ENCODE data around the gene CDKN1C.
A peak's percentile ranks its signal among the peaks of the same experiment; 100 is the strongest.
"Not testable (repeated sequence)": the region's sequence is repeated elsewhere in the genome, so short reads cannot be mapped to it uniquely, and the experiment has no call there.

Gene CDKN1C

GRCh38 chr11:2910401-2910955 lies 24.9 kb upstream of the CDKN1C start:
- Histone ChIP-seq H3K14ac (ENCODE audit: low read length) (no peak overlapping the region), H3K4me3 (ENCODE audit: low read length in 2 of 2) (no peak overlapping the region), H3K9me3 (replicated peaks in 1 of 2; ENCODE audit: control insufficient read depth in 2 of 2, insufficient read depth in 1 of 2, low read depth in 1 of 2, low read length in 2 of 2) (no peaks in the 10 kb centered on the region), H3K9ac (ENCODE audit: low read depth, low read length, poor library complexity) (no peak overlapping the region), H3K18ac (ENCODE audit: low read length) (peak overlapping the region; percentile 80), H3K27me3 (ENCODE audit: control insufficient read depth in 3 of 3, insufficient read depth in 3 of 3, low read depth in 1 of 3, low read length in 3 of 3) (no peaks in the 10 kb centered on the region), H2BK5ac (ENCODE audit: low read length) (peak overlapping the region; percentile 75), H2BK15ac (ENCODE audit: low read length) (peak overlapping the region; percentile 49), H3K4me1 (ENCODE audit: control insufficient read depth in 2 of 2, insufficient read depth in 1 of 2, low read depth in 1 of 2, low read length in 2 of 2) (peaks cover 5 to 18% of the 10 kb centered on the region in 2 donors), H3K79me1 (ENCODE audit: low read depth, low read length) (no peaks in the 10 kb centered on the region), H2BK12ac (ENCODE audit: low read length) (no peak overlapping the region), H4K91ac (ENCODE audit: low read depth, low read length, poor library complexity) (no peak overlapping the region), H2AFZ (ENCODE audit: low read length) (no peak overlapping the region), H3K27ac (replicated peaks; ENCODE audit: low read length) (no peak overlapping the region), H4K8ac (ENCODE audit: low read depth, low read length) (no peak overlapping the region), H2AK5ac (ENCODE audit: low read depth, low read length) (peak overlapping the region; percentile 74), H3K23ac (ENCODE audit: low read depth, low read length, poor library complexity) (peak overlapping the region; percentile 55), H2BK120ac (ENCODE audit: low read depth, low read length) (peak overlapping the region; percentile 54), H3K4me2 (ENCODE audit: insufficient read depth, low read length, poor library complexity, severe bottlenecking) (no peak overlapping the region), H3K36me3 (replicated peaks in 1 of 2; ENCODE audit: control insufficient read depth in 2 of 2, insufficient read depth in 2 of 2, low read length in 2 of 2) (no peaks in the 10 kb centered on the region), H3K4ac (ENCODE audit: low read length) (peak overlapping the region; percentile 76)
- no CpG with 5 or more reads among the region's 13 CpGs for WGBS, 2 donors (ENCODE audit: extremely low coverage in 2 of 2, insufficient read length in 2 of 2, insufficient replicate concordance in 1 of 2)
- DNase-seq (ENCODE audit: low spot score) = no peak

GRCh38 chr11:2909133-2909902 lies 23.7 kb upstream of the CDKN1C start:
- Histone ChIP-seq H3K79me1 (ENCODE audit: low read depth, low read length) (no peaks in the 10 kb centered on the region), H4K8ac (ENCODE audit: low read depth, low read length) (no peak overlapping the region), H3K27ac (replicated peaks; ENCODE audit: low read length) (no peak overlapping the region), H2AK5ac (ENCODE audit: low read depth, low read length) (no peak overlapping the region), H3K18ac (ENCODE audit: low read length) (peak overlapping the region; percentile 28), H3K23ac (ENCODE audit: low read depth, low read length, poor library complexity) (no peak overlapping the region), H3K4ac (ENCODE audit: low read length) (no peak overlapping the region), H3K14ac (ENCODE audit: low read length) (peak overlapping the region; percentile 3), H2BK120ac (ENCODE audit: low read depth, low read length) (no peak overlapping the region), H4K91ac (ENCODE audit: low read depth, low read length, poor library complexity) (no peak overlapping the region), H3K4me1 (ENCODE audit: control insufficient read depth in 2 of 2, insufficient read depth in 1 of 2, low read depth in 1 of 2, low read length in 2 of 2) (peaks cover 5 to 18% of the 10 kb centered on the region in 2 donors), H3K27me3 (ENCODE audit: control insufficient read depth in 3 of 3, insufficient read depth in 3 of 3, low read depth in 1 of 3, low read length in 3 of 3) (no peaks in the 10 kb centered on the region), H3K9me3 (replicated peaks in 1 of 2; ENCODE audit: control insufficient read depth in 2 of 2, insufficient read depth in 1 of 2, low read depth in 1 of 2, low read length in 2 of 2) (peaks cover 0 to 2% of the 10 kb centered on the region in 2 donors), H2AFZ (ENCODE audit: low read length) (no peak overlapping the region), H2BK15ac (ENCODE audit: low read length) (no peak overlapping the region), H3K4me3 (ENCODE audit: low read length in 2 of 2) (no peak overlapping the region), H3K4me2 (ENCODE audit: insufficient read depth, low read length, poor library complexity, severe bottlenecking) (no peak overlapping the region), H3K36me3 (replicated peaks in 1 of 2; ENCODE audit: control insufficient read depth in 2 of 2, insufficient read depth in 2 of 2, low read length in 2 of 2) (no peaks in the 10 kb centered on the region), H2BK12ac (ENCODE audit: low read length) (no peak overlapping the region), H2BK5ac (ENCODE audit: low read length) (no peak overlapping the region), H3K9ac (ENCODE audit: low read depth, low read length, poor library complexity) (no peak overlapping the region)
- no peak for DNase-seq (ENCODE audit: low spot score)
- WGBS, 2 donors (ENCODE audit: extremely low coverage in 2 of 2, insufficient read length in 2 of 2, insufficient replicate concordance in 1 of 2) = no CpG with 5 or more reads among the region's 78 CpGs

- Histone ChIP-seq H2AFZ (ENCODE audit: low read length) (no peak overlapping the region), H3K4me1 (ENCODE audit: control insufficient read depth in 2 of 2, insufficient read depth in 1 of 2, low read depth in 1 of 2, low read length in 2 of 2) (peaks cover 5 to 15% of the 10 kb centered on the region in 2 donors), H2AK5ac (ENCODE audit: low read depth, low read length) (no peak overlapping the region), H2BK12ac (ENCODE audit: low read length) (peak overlapping the region; percentile 73), H3K4me2 (ENCODE audit: insufficient read depth, low read length, poor library complexity, severe bottlenecking) (no peak overlapping the region), H3K79me1 (ENCODE audit: low read depth, low read length) (no peaks in the 10 kb centered on the region), H2BK5ac (ENCODE audit: low read length) (no peak overlapping the region), H3K9me3 (replicated peaks in 1 of 2; ENCODE audit: control insufficient read depth in 2 of 2, insufficient read depth in 1 of 2, low read depth in 1 of 2, low read length in 2 of 2) (peaks cover 0 to 2% of the 10 kb centered on the region in 2 donors), H2BK120ac (ENCODE audit: low read depth, low read length) (no peak overlapping the region), H3K14ac (ENCODE audit: low read length) (no peak overlapping the region), H4K8ac (ENCODE audit: low read depth, low read length) (no peak overlapping the region), H3K27me3 (ENCODE audit: control insufficient read depth in 3 of 3, insufficient read depth in 3 of 3, low read depth in 1 of 3, low read length in 3 of 3) (no peaks in the 10 kb centered on the region), H3K36me3 (replicated peaks in 1 of 2; ENCODE audit: control insufficient read depth in 2 of 2, insufficient read depth in 2 of 2, low read length in 2 of 2) (no peaks in the 10 kb centered on the region), H3K27ac (replicated peaks; ENCODE audit: low read length) (no peak overlapping the region), H3K4me3 (ENCODE audit: low read length in 2 of 2) (no peak overlapping the region), H3K23ac (ENCODE audit: low read depth, low read length, poor library complexity) (no peak overlapping the region), H2BK15ac (ENCODE audit: low read length) (no peak overlapping the region), H3K9ac (ENCODE audit: low read depth, low read length, poor library complexity) (peak overlapping the region; percentile 12), H3K18ac (ENCODE audit: low read length) (peak overlapping the region; percentile 17), H3K4ac (ENCODE audit: low read length) (peak overlapping the region; percentile 66), H4K91ac (ENCODE audit: low read depth, low read length, poor library complexity) (peak overlapping the region; percentile 43)
- DNase-seq (ENCODE audit: low spot score) = no peak
- no CpG with 5 or more reads among the region's 14 CpGs for WGBS, 2 donors (ENCODE audit: extremely low coverage in 2 of 2, insufficient read length in 2 of 2, insufficient replicate concordance in 1 of 2)
These were observed 22.6 kb upstream of the CDKN1C start for GRCh38 chr11:2908130-2908529.

- H2AFZ ChIP-seq (ENCODE audit: low read length); H3K4ac ChIP-seq (ENCODE audit: low read length); H4K91ac ChIP-seq (ENCODE audit: low read depth, low read length, poor library complexity); H3K9me3 ChIP-seq (replicated peaks in 1 of 2; ENCODE audit: control insufficient read depth in 2 of 2, insufficient read depth in 1 of 2, low read depth in 1 of 2, low read length in 2 of 2); H3K4me2 ChIP-seq (ENCODE audit: insufficient read depth, low read length, poor library complexity, severe bottlenecking); H3K9ac ChIP-seq (ENCODE audit: low read depth, low read length, poor library complexity); H3K18ac ChIP-seq (ENCODE audit: low read length); H2BK120ac ChIP-seq (ENCODE audit: low read depth, low read length); DNase-seq (ENCODE audit: low spot score); H3K4me3 ChIP-seq (ENCODE audit: low read length in 2 of 2); H3K14ac ChIP-seq (ENCODE audit: low read length); H3K79me1 ChIP-seq (ENCODE audit: low read depth, low read length); H3K27ac ChIP-seq (replicated peaks; ENCODE audit: low read length); H2BK15ac ChIP-seq (ENCODE audit: low read length); H4K8ac ChIP-seq (ENCODE audit: low read depth, low read length); H2BK12ac ChIP-seq (ENCODE audit: low read length); H3K36me3 ChIP-seq (replicated peaks in 1 of 2; ENCODE audit: control insufficient read depth in 2 of 2, insufficient read depth in 2 of 2, low read length in 2 of 2); H3K27me3 ChIP-seq (ENCODE audit: control insufficient read depth in 3 of 3, insufficient read depth in 3 of 3, low read depth in 1 of 3, low read length in 3 of 3); H2BK5ac ChIP-seq (ENCODE audit: low read length): not testable (repeated sequence)
- Histone ChIP-seq H3K4me1 (ENCODE audit: control insufficient read depth in 2 of 2, insufficient read depth in 1 of 2, low read depth in 1 of 2, low read length in 2 of 2) (peaks cover 9 to 13% of the 10 kb centered on the region in 2 donors), H2AK5ac (ENCODE audit: low read depth, low read length) (peak overlapping the region; percentile 91), H3K23ac (ENCODE audit: low read depth, low read length, poor library complexity) (peak overlapping the region; percentile 65)
- no CpG with 5 or more reads among the region's 7 CpGs for WGBS, 2 donors (ENCODE audit: extremely low coverage in 2 of 2, insufficient read length in 2 of 2, insufficient replicate concordance in 1 of 2)
These were observed 19.7 kb upstream of the CDKN1C start for GRCh38 chr11:2905299-2905698.
